CD4-positive, alpha-beta T cell treated with Interleukin-17A for 1 hour (primary cell): ENCODE results near the gene SRGAP3.
A peak's percentile ranks its signal among the peaks of the same experiment; 100 is the strongest.

Experiments used
- DNase-seq: peaks from one replicate; pipeline ENCODE4 v3.0.0-alpha.2; 2020

Gene SRGAP3

GRCh38 chr3:9007213-9007612, 242.2 kb downstream of the SRGAP3 start:
- no peak for DNase-seq

- DNase-seq = no peak
Observed at GRCh38 chr3:9000041-9000440, 249.4 kb downstream of the SRGAP3 start.

- no peak for DNase-seq
Observed at GRCh38 chr3:8997151-8997550, 252.3 kb downstream of the SRGAP3 start.

- no peak for DNase-seq
Observed at GRCh38 chr3:8996681-8997121, 252.7 kb downstream of the SRGAP3 start.

- no peak for DNase-seq
Observed at GRCh38 chr3:8996216-8996615, 253.2 kb downstream of the SRGAP3 start.

- no peak for DNase-seq
Observed at GRCh38 chr3:8994226-8994625, 255.2 kb downstream of the SRGAP3 start.

- no peak for DNase-seq
Observed at GRCh38 chr3:8993331-8993730, 256.1 kb downstream of the SRGAP3 start.

- DNase-seq = no peak
Observed at GRCh38 chr3:8992854-8993253, 256.6 kb downstream of the SRGAP3 start.

- no peak for DNase-seq
Observed at GRCh38 chr3:8992199-8992598, 257.2 kb downstream of the SRGAP3 start.

- DNase-seq = no peak
Observed at GRCh38 chr3:8990266-8991215, 258.9 kb downstream of the SRGAP3 start.

GRCh38 chr3:8988791-8989558, 260.5 kb downstream of the SRGAP3 start:
- no peak for DNase-seq

- no peak for DNase-seq
Observed at GRCh38 chr3:8988384-8988655, 261.1 kb downstream of the SRGAP3 start.

- DNase-seq = peak; percentile 58
Observed at GRCh38 chr3:8987645-8988383, 261.6 kb downstream of the SRGAP3 start.

- no peak for DNase-seq
Observed at GRCh38 chr3:8987226-8987625, 262.2 kb downstream of the SRGAP3 start.

GRCh38 chr3:8986741-8987140, 262.7 kb downstream of the SRGAP3 start:
- no peak for DNase-seq

- DNase-seq = no peak
Observed at GRCh38 chr3:8985876-8986275, 263.6 kb downstream of the SRGAP3 start.

GRCh38 chr3:8985411-8985831, 264.0 kb downstream of the SRGAP3 start:
- DNase-seq = no peak

- no peak for DNase-seq
Observed at GRCh38 chr3:8984526-8984925, 264.9 kb downstream of the SRGAP3 start.

GRCh38 chr3:8984081-8984480, 265.4 kb downstream of the SRGAP3 start:
- no peak for DNase-seq

GRCh38 chr3:8983591-8983990, 265.9 kb downstream of the SRGAP3 start:
- no peak for DNase-seq

- no peak for DNase-seq
Observed at GRCh38 chr3:8983026-8983425, 266.4 kb downstream of the SRGAP3 start.

GRCh38 chr3:8982509-8982908, 266.9 kb downstream of the SRGAP3 start:
- no peak for DNase-seq

- DNase-seq = no peak
Observed at GRCh38 chr3:8981700-8982099, 267.7 kb downstream of the SRGAP3 start.
